GM12872 (cell line): ENCODE measurements around the gene NDST3.
A peak's percentile ranks its signal among the peaks of the same experiment; 100 is the strongest.

ENCODE experiments used
- TF ChIP-seq, protein P1 (sequence below): IDR thresholded peaks from 3 replicates; pipeline ENCODE4 v1.5.1; 2011; ENCODE audit warnings: low read depth, mild to moderate bottlenecking, low read length, moderate library complexity; ENCODE audit not compliant: insufficient read depth

The NDST3 gene

GRCh38 chr4:118221227-118221800, 187.0 kb downstream of the NDST3 start:
- TF ChIP-seq, protein P1, sequence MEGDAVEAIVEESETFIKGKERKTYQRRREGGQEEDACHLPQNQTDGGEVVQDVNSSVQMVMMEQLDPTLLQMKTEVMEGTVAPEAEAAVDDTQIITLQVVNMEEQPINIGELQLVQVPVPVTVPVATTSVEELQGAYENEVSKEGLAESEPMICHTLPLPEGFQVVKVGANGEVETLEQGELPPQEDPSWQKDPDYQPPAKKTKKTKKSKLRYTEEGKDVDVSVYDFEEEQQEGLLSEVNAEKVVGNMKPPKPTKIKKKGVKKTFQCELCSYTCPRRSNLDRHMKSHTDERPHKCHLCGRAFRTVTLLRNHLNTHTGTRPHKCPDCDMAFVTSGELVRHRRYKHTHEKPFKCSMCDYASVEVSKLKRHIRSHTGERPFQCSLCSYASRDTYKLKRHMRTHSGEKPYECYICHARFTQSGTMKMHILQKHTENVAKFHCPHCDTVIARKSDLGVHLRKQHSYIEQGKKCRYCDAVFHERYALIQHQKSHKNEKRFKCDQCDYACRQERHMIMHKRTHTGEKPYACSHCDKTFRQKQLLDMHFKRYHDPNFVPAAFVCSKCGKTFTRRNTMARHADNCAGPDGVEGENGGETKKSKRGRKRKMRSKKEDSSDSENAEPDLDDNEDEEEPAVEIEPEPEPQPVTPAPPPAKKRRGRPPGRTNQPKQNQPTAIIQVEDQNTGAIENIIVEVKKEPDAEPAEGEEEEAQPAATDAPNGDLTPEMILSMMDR: no peak

DNA sequence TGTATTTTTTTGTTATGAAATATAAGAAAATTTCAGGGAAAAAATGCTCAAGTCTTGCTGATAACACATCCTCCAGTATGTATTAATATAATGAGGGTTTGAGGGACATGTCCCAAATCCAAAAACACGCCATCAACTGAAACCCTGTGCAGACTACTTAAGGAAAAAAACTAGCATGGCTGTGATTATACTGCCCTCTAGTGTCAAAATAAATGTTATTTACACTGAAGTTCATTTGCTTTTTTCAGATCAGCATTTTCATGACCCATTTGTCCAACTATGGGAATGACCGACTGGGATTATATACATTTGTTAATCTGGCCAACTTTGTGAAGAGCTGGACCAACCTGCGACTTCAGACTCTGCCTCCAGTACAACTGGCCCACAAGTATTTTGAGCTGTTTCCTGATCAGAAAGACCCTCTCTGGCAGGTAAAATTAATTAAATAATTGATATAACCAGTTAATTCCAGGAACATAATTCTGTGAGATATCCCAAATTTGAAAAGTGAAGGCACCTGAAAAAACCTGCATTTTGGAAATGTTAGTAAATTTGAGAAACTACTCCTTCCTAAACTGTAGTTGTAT, 190.1 kb downstream of the NDST3 start:
- TF ChIP-seq, protein P1: peak; percentile 50; the same call in 2 of the 3 replicates

- TF ChIP-seq, protein P1: no peak
Observed at GRCh38 chr4:118225511-118225910, 191.2 kb downstream of the NDST3 start.

DNA sequence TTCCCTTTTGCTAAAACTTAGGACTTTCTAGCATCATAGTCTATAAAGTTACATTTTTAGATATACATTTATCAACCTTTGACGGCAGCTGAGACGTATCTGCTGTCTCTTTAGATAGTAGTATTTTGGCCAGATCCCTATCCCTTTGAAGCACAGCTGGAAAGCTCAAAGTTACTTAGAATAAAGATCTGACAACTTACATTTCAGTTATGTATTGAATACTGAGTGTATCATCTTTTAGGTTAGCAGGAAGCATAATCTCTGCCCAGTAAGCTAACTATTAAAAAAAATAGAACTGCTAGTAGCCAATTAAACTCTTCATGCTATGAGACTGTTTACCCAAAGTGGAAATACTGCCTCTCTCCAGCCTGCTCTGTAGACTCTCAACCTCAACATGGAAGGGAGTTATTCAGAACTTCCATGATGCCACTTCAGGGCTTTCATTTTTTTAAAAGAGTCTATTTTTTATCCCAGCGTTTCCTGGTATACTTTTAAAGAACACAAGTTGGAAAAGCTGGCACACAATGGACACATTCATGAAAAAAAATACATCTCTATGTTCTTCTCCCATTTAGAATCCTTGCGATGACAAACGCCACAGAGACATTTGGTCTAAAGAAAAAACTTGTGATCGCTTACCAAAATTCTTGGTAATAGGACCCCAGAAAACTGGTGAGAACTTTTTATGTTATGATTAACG, 192.2 kb downstream of the NDST3 start:
- TF ChIP-seq, protein P1: no peak

DNA sequence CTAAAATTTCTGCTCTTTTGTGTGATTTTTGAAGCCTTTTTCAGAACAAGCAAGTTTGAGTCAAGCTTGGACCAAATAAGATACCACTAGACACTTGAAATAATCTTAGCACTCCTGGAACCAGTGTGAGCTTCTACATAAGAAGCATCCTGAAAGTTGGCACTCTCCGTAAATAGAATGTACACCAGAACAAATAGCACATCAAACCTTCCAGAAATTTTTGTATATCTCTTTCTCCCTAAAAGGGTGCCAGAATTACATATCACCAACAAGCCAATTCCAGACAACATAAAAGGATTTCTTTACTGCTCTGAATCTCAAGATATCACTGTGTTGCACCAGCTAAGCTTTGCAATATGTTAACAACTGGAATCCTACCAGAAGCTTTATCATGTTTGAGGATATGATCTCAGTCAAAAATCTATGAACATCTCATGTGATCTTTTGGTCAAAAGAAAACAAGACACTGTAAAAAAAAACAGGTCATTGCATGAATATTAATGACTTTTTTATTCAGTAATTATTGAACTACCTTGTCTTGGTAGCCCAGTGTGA, 201.4 kb downstream of the NDST3 start:
- TF ChIP-seq, protein P1: no peak

GRCh38 chr4:118237531-118237930, 203.2 kb downstream of the NDST3 start:
- TF ChIP-seq, protein P1: no peak

- TF ChIP-seq, protein P1: no peak
Observed at GRCh38 chr4:118249890-118250289, 215.6 kb downstream of the NDST3 start.
